HG03097 (cell line): Measurements from ENCODE around the gene BBS5.
A peak's percentile ranks its signal among the peaks of the same experiment; 100 is the strongest.
"Not testable (repeated sequence)": the region's sequence is repeated elsewhere in the genome, so short reads cannot be mapped to it uniquely, and the experiment has no call there.

ENCODE experiments used
- ATAC-seq: cut with Tn5 transposase; IDR thresholded peaks from one replicate; pipeline ENCODE4 v1.9.1; 2021; ENCODE audit not compliant: unreplicated experiment, low FRiP score

The BBS5 gene

GRCh38 chr2:169479257-169480078, at the start of gene BBS5:
TSS of gene BBS5 (plus strand) at chr2:169479494. CDS start at chr2:169479554, 60 bp downstream.
- ATAC-seq = peak; percentile 94

- not testable (repeated sequence) for ATAC-seq
Observed at GRCh38 chr2:169431772-169432171, 47.5 kb upstream of the BBS5 start.

GRCh38 chr2:169434236-169434635, 45.1 kb upstream of the BBS5 start:
- not testable (repeated sequence) for ATAC-seq

DNA sequence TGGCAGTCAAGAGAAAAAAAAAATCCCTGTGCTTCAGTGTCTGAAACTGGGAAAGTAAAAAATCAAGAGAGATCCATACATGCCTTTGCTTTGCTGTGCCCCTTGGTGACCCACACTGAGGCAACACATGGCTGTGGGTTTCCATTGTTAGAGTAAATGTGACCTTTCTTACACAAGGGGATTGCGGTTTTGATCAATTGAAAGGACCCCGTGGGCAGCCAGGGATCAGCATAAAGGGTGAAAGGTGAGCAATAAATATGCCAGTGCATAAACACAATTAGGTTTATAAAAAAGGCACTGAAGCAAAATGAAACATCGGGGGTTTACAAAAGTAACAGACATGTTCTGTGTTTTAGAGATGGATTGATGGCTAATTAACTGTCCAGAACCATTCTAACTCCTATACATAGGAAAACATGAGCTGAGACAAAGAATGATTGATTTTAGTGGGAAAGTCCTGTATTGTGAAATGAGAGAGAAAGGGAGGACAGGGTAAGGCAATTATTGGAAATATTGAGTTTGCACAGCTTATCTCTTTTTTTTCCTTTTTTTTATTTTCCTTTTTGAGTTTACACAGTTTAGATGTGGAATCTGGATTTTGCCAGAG, 40.7 kb upstream of the BBS5 start:
- ATAC-seq = no peak

- no peak for ATAC-seq
Observed at GRCh38 chr2:169439900-169440299, 39.4 kb upstream of the BBS5 start.

DNA sequence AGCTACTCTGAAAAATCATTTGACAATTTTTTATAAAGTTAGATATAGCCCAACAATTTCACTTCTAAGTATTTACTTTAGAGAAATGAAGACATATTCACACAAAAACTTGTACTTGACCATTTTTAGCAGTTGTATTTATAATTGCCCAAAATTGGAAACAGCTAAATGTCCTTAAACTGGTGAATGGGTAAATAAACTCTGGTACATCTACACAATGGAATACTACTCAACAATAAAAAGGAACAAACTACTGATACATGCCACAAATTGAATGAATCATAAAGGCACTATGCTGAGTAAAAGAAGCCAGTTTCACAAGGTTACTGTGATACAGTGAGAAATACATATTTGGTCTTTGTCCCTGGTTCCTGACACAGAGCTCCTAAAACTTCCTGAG, 32.8 kb upstream of the BBS5 start:
- ATAC-seq = no peak

GRCh38 chr2:169448316-169448715, 31.0 kb upstream of the BBS5 start:
- no peak for ATAC-seq

- ATAC-seq = no peak
Observed at GRCh38 chr2:169448865-169449264, 30.4 kb upstream of the BBS5 start.

GRCh38 chr2:169452080-169452479, 27.2 kb upstream of the BBS5 start:
- no peak for ATAC-seq

DNA sequence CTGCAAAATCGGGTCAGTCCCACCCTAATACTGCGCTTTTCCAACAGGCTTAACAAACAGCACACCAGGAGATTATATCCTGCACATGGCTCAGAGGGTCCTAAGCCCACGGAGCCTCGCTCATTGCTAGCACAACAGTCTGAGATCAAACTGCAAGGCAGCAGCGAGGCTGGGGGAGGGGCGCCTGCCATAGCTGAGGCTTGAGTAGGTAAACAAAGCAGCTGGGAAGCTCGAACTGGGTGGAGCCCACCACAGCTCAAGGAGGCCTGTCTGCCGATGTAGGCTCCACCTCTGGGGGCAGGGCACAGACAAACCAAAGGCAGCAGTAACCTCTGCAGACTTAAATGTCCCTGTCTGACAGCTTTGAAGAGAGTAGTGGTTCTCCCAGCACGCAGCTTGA, 26.2 kb upstream of the BBS5 start:
- not testable (repeated sequence) for ATAC-seq

GRCh38 chr2:169461143-169461542, 18.2 kb upstream of the BBS5 start:
- ATAC-seq = no peak

GRCh38 chr2:169462896-169463695, 16.2 kb upstream of the BBS5 start:
- ATAC-seq = no peak

DNA sequence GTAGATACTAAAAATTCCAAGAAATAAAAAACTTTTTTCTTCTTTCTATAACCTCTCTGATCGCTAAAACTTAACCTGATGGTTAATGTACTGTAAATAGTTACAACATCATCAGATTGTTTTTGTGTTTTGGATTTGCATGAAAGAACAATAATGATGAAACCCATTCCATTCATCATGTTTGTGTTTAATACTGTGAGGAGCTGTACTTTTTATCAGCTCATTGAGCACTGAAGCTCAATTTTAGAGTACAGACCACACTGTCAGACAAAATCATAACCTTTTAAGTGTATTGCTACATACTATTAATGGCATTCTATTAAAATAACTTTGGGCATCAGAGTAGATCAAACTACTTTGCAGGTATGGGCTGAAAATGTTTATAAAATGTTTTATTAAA, 14.8 kb upstream of the BBS5 start:
- ATAC-seq = no peak

DNA sequence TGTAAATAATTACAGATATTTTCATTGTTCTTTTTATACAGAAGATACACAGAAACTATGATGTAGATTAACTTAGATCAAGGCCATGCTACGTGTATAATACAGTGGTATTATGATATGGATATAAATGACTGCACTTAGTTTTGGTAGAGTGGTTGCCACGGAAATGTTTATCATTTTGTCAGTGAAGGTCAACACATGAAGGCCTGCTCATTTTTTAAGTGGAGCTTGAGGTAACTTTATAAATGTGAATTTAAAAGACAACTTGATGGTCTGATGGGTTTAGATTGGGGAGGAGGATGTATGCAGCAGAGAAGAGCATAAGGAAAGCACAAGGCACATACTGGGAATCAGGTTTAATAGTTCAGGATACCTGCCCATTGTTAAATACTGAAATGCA, 14.4 kb upstream of the BBS5 start:
- no peak for ATAC-seq

DNA sequence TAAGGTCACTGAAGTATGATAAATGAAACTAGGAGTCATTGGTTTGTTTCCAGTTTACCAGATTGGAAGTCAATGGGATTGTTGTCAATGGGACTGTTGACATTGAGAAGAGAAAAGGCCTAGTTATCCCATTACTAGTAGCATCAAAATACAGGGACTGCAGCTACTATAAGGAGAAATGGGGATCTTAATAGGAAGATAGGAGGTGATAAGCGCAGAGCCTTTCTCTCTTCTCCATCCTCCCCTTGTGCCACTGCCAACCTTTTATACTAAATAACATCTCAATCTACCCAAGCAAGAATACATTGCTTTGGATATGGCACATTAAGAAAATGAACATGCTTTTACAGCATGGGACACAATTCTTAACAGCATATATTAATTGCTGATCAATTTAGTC, 10.5 kb upstream of the BBS5 start:
- ATAC-seq = no peak

DNA sequence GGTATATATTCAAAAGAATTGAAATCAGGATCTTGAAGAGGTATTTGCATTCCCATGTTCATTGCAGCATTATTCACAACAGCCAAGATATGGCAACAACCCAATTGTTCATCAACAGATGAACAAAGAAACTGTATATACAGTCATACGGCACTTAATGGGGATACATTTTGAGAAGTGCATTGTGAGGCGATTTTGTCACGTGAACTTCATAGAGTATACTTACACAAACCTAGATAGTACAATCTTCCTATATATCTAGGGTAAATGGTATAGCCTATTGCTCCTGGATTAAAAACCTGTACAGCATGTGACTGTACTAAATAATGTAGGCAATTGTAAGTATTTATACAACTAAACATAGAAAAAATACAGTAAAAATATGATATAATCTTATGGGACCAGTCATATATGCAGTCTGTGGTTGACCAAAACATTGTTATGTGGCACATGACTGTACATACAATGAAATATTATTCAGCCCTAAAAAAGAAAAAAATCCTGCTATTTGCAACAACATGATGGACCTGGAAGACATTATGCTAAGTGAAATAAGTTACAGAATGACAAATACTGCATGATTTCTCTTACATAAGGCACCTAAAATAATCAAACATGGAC, 9.2 kb upstream of the BBS5 start:
- no peak for ATAC-seq

GRCh38 chr2:169472249-169472648, 7.0 kb upstream of the BBS5 start:
- no peak for ATAC-seq

GRCh38 chr2:169476459-169476858, 2.8 kb upstream of the BBS5 start:
- no peak for ATAC-seq

DNA sequence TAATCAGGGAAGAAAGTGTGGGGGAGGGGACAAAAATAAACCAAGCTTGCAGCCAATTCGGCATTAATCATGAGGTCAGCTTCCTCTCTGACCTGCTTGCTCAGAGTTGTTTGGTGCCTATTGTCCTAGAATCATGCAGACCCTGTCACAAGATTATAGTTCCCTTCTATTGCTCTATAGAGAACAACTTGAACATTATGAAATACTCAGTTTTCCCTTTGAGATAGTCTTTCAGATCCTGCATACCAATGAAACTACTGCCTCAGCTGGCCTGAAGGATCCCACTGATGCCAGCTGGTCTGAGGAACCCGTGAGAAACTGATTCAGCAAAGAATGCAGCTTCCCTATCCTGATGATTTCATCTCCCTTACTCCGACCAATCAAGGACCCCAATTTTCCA, 955 bp upstream of the BBS5 start:
- no peak for ATAC-seq

DNA sequence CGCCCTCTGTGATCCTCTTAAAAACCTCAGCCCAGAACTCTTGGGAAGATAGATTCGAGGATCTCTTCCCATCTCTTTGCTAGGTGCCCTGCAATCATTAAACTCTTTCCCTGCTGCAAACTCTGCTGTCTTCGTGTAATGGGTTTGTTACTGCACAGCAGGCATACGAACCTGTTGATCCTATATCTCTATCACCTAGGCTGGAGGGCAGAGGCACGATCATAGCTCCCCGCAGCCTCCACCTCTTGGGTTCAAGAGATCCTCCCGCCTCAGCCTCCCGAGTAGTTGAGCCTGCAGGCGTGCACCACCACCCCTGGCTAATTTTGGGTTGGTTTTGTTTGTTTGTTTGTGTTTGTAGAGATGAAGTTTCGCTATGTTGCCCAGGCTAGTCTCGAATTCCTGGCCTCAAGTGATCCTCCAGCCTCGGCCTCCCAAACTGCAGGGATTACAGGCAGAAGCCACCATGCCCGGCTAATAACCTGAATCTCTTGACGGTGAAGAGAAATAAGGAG, 493 bp upstream of the BBS5 start:
- no peak for ATAC-seq

DNA sequence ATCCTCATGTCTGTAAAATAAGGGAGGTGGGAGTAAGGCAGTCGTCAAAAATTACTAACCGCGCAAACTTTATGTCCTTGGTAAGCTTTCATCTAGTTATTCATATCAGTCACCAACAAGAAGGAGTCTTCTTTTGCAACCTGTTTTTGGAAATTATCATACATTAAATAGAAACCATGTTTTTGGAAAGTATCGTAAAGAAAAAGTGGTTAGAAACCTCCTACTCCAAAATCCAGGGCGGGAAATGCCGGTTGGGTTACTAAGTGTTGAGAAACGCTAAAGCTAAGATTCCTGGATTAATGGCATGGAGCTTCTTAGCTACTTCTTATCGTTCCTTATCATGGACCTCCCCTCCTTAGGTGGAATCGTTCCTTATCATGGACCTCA, 778 bp downstream of the BBS5 start:
- no peak for ATAC-seq
